Kidney (tissue), 14 donors: ENCODE results near the gene LENEP. TPM values are rescaled to one million over a fixed set of nuclear protein-coding genes. Genes with fewer than 3 reads are reported as not detected.

ENCODE experiments used
- DNase-seq, 5 donors: peaks; one replicate each; pipeline ENCODE4 v3.0.0-alpha.2; 2013 to 2020
- FAIRE-seq: peaks from 2 replicates; lab custom pipeline; 2012; peaks lifted over from hg19 to GRCh38; lab: Jason Lieb, UNC
- H3K27ac ChIP-seq, 2 donors: one replicate each; pipeline ENCODE4 v1.7.0; 2013; ENCODE audit warnings: low read depth in 2 of 2, low read length in 2 of 2, inconsistent platforms in 1 of 2
- H3K27me3 ChIP-seq: one replicate; pipeline ENCODE4 v1.7.1; 2013; ENCODE audit warnings: low read length, inconsistent platforms; ENCODE audit not compliant: control insufficient read depth, insufficient read depth
- H3K36me3 ChIP-seq, 3 donors: one replicate each; pipeline versions ENCODE4 v1.7.0 to v1.7.1; 2013; ENCODE audit warnings: low read length in 3 of 3, control low read depth in 1 of 3, inconsistent platforms in 1 of 3; ENCODE audit not compliant: insufficient read depth in 3 of 3, control insufficient read depth in 2 of 3
- H3K4me1 ChIP-seq, 3 donors: one replicate each; pipeline versions ENCODE4 v1.7.0 to v1.7.1; 2013; ENCODE audit warnings: low read length in 3 of 3, inconsistent platforms in 1 of 3, low read depth in 1 of 3; ENCODE audit not compliant: control insufficient read depth in 2 of 3, insufficient read depth in 2 of 3
- H3K4me3 ChIP-seq, 3 donors: one replicate each; pipeline versions ENCODE4 v1.7.0 to v1.8.1; 2013; ENCODE audit warnings: low read length in 3 of 3, control low read depth in 1 of 3, inconsistent platforms in 1 of 3
- H3K9ac ChIP-seq, 3 donors: one replicate each; pipeline versions ENCODE4 v1.7.0 to v1.7.1; 2013; ENCODE audit warnings: low read length in 3 of 3, control low read depth in 1 of 3, inconsistent platforms in 1 of 3
- H3K9me3 ChIP-seq, 3 donors: one replicate each; pipeline versions ENCODE4 v1.7.0 to v1.7.1; 2013; ENCODE audit warnings: low read length in 3 of 3, control low read depth in 1 of 3, inconsistent platforms in 1 of 3; ENCODE audit not compliant: control insufficient read depth in 2 of 3, insufficient read depth in 1 of 3
- intact Hi-C: fragments of 100-400 bp; cut with DNase I; formaldehyde crosslinking; loops from one replicate; pipeline ENCODE4 v1.11.1; 2022
- polyA plus RNA-seq: library from polyadenylated mRNA; stranded (reverse); fragments of 350-450 nt; fragmentation: Illumina TruSeq; extraction: RNeasy Lipid Tissue Mini Kit (QIAGEN cat#74804); gene quantifications from one replicate; pipeline ENCODE4 v1.2.3, GENCODE V29; 2014; ENCODE audit warnings: low read depth, low replicate concordance; ENCODE audit not compliant: insufficient read depth
- total RNA-seq: library from RNA; stranded (reverse); fragmentation: NEBNext Ultra II Directional; extraction: Animal tissue kit (Norgen Biotek cat#: 25700); gene quantifications from one replicate; pipeline ENCODE4 v1.2.1, GENCODE V29; 2021
- TF ChIP-seq, protein P1 (sequence below): IDR thresholded peaks from 3 replicates; pipeline ENCODE4 v1.5.1; 2012; ENCODE audit warnings: mild to moderate bottlenecking, moderate library complexity, borderline replicate concordance; ENCODE audit not compliant: insufficient read depth; ENCODE audit errors: extremely low read depth
- donor health status: control.
- donor health status: control.
- donor health status: control.
- donor health status: control.
- donor health status: control.
- donor health status: DM: yes; HTN: yes; CAD: no.
- donor health status: Normal renal cell carcinoma (clear cell type).

The LENEP gene
- total and polyA plus RNA-seq, 2 donors from 2014 or later, result not detected

DNA sequence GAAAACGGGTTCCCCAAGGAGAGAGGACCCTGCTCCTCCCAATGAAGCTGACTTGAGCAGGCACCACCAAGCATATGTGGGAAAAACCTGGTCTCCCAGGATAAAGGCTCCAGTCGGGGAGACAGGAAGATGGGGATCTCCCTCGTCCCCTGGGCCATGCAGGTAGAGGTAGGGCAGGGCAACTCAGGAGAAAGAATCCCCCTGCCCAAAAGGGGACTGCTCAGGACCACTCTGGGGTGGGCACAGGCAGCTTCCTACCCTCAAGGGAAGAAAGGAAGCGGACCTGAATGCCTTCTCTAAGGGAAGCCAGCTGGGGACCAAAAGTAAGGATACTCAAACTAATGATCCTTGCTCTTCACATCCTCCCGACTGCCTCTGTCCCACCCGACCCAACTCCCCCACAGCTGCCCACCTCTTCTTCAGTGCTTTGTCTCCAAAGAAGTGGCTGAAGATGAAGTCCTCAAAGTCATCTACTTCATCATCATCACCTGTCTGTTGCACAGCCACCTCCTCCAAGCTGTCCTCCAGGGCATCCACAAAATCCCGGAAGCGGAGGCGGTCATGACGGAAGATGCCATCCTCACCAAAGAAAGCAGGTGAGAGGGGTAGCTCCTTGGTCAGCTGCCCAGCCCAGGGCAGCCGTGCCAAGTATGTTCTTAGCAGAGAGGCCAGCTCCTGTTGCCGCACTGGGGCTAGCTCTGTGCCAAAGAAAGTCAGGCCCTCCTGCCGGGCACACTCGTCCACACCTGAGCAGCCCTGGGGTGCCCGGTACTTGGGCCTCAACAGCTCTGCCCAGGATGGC is 48.0 kb upstream of the LENEP start:
- Histone ChIP-seq H3K4me1 (peaks cover 0 to 22% (median 11%) of the 10 kb centered on the region in 3 donors), H3K9me3 (no peaks in the 10 kb centered on the region), H3K9ac (no peak overlapping the region), H3K27me3 (no peaks in the 10 kb centered on the region), H3K36me3 (peaks cover 0 to 14% (median 5%) of the 10 kb centered on the region in 3 donors), H3K27ac (no peak overlapping the region), H3K4me3 (no peak overlapping the region)
- DNase-seq, result no peak
- intact Hi-C loops, result no loop called here
- no peak for FAIRE-seq
- TF ChIP-seq, protein P1, sequence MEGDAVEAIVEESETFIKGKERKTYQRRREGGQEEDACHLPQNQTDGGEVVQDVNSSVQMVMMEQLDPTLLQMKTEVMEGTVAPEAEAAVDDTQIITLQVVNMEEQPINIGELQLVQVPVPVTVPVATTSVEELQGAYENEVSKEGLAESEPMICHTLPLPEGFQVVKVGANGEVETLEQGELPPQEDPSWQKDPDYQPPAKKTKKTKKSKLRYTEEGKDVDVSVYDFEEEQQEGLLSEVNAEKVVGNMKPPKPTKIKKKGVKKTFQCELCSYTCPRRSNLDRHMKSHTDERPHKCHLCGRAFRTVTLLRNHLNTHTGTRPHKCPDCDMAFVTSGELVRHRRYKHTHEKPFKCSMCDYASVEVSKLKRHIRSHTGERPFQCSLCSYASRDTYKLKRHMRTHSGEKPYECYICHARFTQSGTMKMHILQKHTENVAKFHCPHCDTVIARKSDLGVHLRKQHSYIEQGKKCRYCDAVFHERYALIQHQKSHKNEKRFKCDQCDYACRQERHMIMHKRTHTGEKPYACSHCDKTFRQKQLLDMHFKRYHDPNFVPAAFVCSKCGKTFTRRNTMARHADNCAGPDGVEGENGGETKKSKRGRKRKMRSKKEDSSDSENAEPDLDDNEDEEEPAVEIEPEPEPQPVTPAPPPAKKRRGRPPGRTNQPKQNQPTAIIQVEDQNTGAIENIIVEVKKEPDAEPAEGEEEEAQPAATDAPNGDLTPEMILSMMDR, result no peak

- Histone ChIP-seq H3K36me3 (peaks cover 0 to 14% (median 12%) of the 10 kb centered on the region in 3 donors), H3K4me3 (no peak overlapping the region), H3K9ac (no peak overlapping the region), H3K9me3 (no peaks in the 10 kb centered on the region), H3K27ac (no peak overlapping the region), H3K4me1 (peaks cover 0 to 23% (median 11%) of the 10 kb centered on the region in 3 donors), H3K27me3 (no peaks in the 10 kb centered on the region)
- DNase-seq, result no peak
- intact Hi-C loops, result no loop called here
- no peak for FAIRE-seq
- TF ChIP-seq, protein P1, result no peak
Observed at GRCh38 chr1:154945962-154946850, 47.2 kb upstream of the LENEP start.

- TF ChIP-seq, protein P1, result no peak
- no peaks in the 10 kb centered on the region for H3K9me3 ChIP-seq
- no peak overlapping the region for H3K9ac ChIP-seq
- H3K4me1 ChIP-seq, result peaks cover 0 to 16% (median 5%) of the 10 kb centered on the region in 3 donors
- FAIRE-seq (no peak), DNase-seq (no peak)
- H3K36me3 ChIP-seq, result peaks cover 0 to 14% (median 13%) of the 10 kb centered on the region in 3 donors
- H3K4me3 ChIP-seq, result no peak overlapping the region
- no peak overlapping the region for H3K27ac ChIP-seq
- intact Hi-C loops, result no loop called here
- no peaks in the 10 kb centered on the region for H3K27me3 ChIP-seq
Observed at GRCh38 chr1:154948079-154948478, 45.3 kb upstream of the LENEP start.
